ENCODE data around the gene LETMD1. TPM values are rescaled to one million over a fixed set of nuclear protein-coding genes. Genes with fewer than 3 reads are reported as not detected.
A peak's percentile ranks its signal among the peaks of the same experiment; 100 is the strongest.

Gene LETMD1
- total and polyA plus RNA-seq, 2 donors from 2014 or later, result 54.4 to 68.2 TPM

DNA sequence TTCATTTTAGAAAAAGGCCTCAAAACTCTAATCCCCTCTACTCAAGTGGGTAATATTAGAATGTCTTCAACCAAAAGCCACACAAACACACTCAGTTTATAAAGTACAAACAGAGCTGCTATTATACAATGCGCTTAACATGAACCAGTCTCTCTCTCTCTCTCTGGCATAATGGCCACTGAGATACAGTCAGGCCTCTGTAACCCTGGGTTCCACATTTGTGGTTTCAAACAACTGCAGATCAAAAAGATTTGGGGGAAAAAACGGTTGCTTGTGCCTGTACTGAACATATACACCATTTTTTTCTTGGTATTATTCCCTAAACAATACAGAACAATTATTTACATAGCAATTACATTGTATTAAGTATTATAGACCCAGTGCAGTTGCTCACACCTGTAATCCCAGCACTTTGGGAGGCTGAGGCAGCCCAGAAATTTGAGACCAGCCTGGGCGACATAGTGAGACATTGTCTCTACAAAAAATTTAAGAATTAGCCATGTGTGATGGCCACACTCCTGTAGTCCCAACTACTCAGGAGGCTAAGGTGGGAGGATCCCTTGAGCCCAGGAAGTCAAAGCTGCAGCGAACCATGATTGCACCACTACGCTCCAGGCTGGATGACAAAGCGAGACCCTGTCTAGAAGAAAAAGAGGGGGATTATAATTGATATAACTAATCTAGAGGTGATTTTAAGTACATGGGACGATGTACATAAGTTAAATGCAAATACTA, 27.5 kb upstream of the LETMD1 start:
- no peaks in the 10 kb centered on the region for H3K36me3 ChIP-seq (ENCODE audit: control insufficient read depth in 2 of 3, insufficient read depth in 3 of 3, low read length in 3 of 3)
- no peak for FAIRE-seq
- intact Hi-C loops (cut with DNase I), result no loop called here
- TF ChIP-seq, protein P1, sequence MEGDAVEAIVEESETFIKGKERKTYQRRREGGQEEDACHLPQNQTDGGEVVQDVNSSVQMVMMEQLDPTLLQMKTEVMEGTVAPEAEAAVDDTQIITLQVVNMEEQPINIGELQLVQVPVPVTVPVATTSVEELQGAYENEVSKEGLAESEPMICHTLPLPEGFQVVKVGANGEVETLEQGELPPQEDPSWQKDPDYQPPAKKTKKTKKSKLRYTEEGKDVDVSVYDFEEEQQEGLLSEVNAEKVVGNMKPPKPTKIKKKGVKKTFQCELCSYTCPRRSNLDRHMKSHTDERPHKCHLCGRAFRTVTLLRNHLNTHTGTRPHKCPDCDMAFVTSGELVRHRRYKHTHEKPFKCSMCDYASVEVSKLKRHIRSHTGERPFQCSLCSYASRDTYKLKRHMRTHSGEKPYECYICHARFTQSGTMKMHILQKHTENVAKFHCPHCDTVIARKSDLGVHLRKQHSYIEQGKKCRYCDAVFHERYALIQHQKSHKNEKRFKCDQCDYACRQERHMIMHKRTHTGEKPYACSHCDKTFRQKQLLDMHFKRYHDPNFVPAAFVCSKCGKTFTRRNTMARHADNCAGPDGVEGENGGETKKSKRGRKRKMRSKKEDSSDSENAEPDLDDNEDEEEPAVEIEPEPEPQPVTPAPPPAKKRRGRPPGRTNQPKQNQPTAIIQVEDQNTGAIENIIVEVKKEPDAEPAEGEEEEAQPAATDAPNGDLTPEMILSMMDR (IDR thresholded peaks at IDR 0.05; ENCODE audit: borderline replicate concordance, extremely low read depth, insufficient read depth), result no peak
- H3K27ac ChIP-seq (ENCODE audit: low read depth in 2 of 2, low read length in 2 of 2), result no peak overlapping the region
- H3K4me3 ChIP-seq (ENCODE audit: low read length in 3 of 3), result no peak overlapping the region
- DNase-seq, result peak in 1 of 5 donors; percentile 38
- H3K27me3 ChIP-seq (ENCODE audit: control insufficient read depth, insufficient read depth, low read length), result no peaks in the 10 kb centered on the region
- H3K9me3 ChIP-seq (ENCODE audit: control insufficient read depth in 2 of 3, insufficient read depth in 1 of 3, low read length in 3 of 3), result no peaks in the 10 kb centered on the region
- peaks cover 0 to 31% (median 15%) of the 10 kb centered on the region in 3 donors for H3K4me1 ChIP-seq (ENCODE audit: control insufficient read depth in 2 of 3, insufficient read depth in 2 of 3, low read depth in 1 of 3, low read length in 3 of 3)
- H3K9ac ChIP-seq (ENCODE audit: low read length in 3 of 3), result no peak overlapping the region

DNA sequence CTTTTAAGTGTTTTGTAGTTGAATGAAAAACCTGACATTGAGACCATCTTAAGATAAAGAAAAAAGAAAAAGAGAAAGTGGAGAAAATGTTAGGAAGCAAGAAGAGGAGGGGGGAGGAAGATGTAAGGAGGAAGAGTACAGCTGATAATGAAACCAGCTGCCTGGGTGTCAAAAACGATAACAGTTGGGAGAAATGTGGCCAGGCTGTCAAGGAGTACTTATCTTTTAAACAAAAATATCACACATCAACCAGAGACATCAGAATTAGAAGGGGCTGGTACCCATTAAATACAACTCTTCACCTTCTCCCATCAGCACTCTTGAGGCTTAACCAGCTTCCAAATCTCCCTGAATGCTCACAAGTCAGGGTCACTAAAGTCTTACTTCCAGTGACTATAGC, 26.4 kb upstream of the LETMD1 start:
- H3K27ac ChIP-seq (ENCODE audit: low read depth in 2 of 2, low read length in 2 of 2), result peak overlapping the region; percentile 8 to 49
- DNase-seq, result no peak
- no peaks in the 10 kb centered on the region for H3K9me3 ChIP-seq (ENCODE audit: control insufficient read depth in 2 of 3, insufficient read depth in 1 of 3, low read length in 3 of 3)
- TF ChIP-seq, protein P1 (IDR thresholded peaks at IDR 0.05; ENCODE audit: borderline replicate concordance, extremely low read depth, insufficient read depth), result no peak
- no peak overlapping the region for H3K4me3 ChIP-seq (ENCODE audit: low read length in 3 of 3)
- intact Hi-C loops (cut with DNase I), result no loop called here
- no peak for FAIRE-seq
- peak overlapping the region in 1 of 3 donors; percentile 56 for H3K9ac ChIP-seq (ENCODE audit: low read length in 3 of 3)
- H3K27me3 ChIP-seq (ENCODE audit: control insufficient read depth, insufficient read depth, low read length), result no peaks in the 10 kb centered on the region
- H3K4me1 ChIP-seq (ENCODE audit: control insufficient read depth in 2 of 3, insufficient read depth in 2 of 3, low read depth in 1 of 3, low read length in 3 of 3), result peaks cover 0 to 31% (median 15%) of the 10 kb centered on the region in 3 donors
- H3K36me3 ChIP-seq (ENCODE audit: control insufficient read depth in 2 of 3, insufficient read depth in 3 of 3, low read length in 3 of 3), result no peaks in the 10 kb centered on the region

DNA sequence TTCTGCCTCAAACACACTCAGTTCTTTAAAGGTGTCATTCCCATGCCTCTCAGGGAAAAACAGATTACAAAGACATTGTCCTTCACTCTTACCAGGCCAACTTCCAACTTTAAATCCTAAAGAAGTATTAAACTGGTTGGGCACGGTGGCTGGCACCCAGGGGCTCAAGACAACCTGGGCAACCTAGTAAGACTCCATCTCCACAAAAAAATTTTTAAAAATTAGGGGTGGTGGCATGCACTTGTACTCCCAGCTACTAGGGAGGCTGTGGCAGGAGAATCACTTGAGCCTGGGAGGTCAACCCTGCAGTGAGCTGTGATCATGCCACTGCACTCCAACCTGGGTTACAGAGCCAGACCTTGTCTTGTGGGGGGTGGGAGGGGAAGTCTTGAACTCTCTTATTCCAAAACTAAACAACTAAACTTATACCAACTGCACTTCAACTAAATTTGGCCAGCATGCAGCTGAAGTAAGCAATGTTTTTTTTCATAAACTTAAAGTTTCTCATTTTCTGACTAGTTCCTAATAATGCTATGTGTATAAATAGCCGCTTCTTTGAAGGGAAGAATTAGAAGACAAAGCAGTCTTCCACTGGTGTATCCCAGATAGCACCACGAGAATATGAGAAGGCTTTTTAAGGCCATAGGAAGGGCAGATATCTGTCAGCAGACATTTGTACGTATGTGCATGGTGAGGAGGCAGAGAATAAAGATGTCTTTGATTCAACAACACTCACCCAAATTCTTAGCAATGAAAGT, 24.3 kb upstream of the LETMD1 start:
- intact Hi-C loops (cut with DNase I), result no loop called here
- TF ChIP-seq, protein P1 (IDR thresholded peaks at IDR 0.05; ENCODE audit: borderline replicate concordance, extremely low read depth, insufficient read depth), result no peak
- H3K36me3 ChIP-seq (ENCODE audit: control insufficient read depth in 2 of 3, insufficient read depth in 3 of 3, low read length in 3 of 3), result no peaks in the 10 kb centered on the region
- peaks cover 0 to 35% (median 9%) of the 10 kb centered on the region in 3 donors for H3K4me1 ChIP-seq (ENCODE audit: control insufficient read depth in 2 of 3, insufficient read depth in 2 of 3, low read depth in 1 of 3, low read length in 3 of 3)
- DNase-seq (no peak), FAIRE-seq (no peak)
- H3K9me3 ChIP-seq (ENCODE audit: control insufficient read depth in 2 of 3, insufficient read depth in 1 of 3, low read length in 3 of 3), result no peaks in the 10 kb centered on the region
- H3K27ac ChIP-seq (ENCODE audit: low read depth in 2 of 2, low read length in 2 of 2), result peak overlapping the region; percentile 98
- H3K4me3 ChIP-seq (ENCODE audit: low read length in 3 of 3), result peak overlapping the region; percentile 71 to 82 (median 75)
- H3K27me3 ChIP-seq (ENCODE audit: control insufficient read depth, insufficient read depth, low read length), result no peaks in the 10 kb centered on the region
- peak overlapping the region in 2 of 3 donors; percentile 54 to 94 for H3K9ac ChIP-seq (ENCODE audit: low read length in 3 of 3)

Measured in kidney (tissue), 14 donors.